NCI-H2227 treated with DMSO at 0.1 percent for 48 hours (cell line): ENCODE measurements around the gene PPIE.

Experiments
- DNase-seq: peaks from one replicate; lab custom pipeline; 2025; lab: John Stamatoyannopoulos, UW

PPIE gene

DNA sequence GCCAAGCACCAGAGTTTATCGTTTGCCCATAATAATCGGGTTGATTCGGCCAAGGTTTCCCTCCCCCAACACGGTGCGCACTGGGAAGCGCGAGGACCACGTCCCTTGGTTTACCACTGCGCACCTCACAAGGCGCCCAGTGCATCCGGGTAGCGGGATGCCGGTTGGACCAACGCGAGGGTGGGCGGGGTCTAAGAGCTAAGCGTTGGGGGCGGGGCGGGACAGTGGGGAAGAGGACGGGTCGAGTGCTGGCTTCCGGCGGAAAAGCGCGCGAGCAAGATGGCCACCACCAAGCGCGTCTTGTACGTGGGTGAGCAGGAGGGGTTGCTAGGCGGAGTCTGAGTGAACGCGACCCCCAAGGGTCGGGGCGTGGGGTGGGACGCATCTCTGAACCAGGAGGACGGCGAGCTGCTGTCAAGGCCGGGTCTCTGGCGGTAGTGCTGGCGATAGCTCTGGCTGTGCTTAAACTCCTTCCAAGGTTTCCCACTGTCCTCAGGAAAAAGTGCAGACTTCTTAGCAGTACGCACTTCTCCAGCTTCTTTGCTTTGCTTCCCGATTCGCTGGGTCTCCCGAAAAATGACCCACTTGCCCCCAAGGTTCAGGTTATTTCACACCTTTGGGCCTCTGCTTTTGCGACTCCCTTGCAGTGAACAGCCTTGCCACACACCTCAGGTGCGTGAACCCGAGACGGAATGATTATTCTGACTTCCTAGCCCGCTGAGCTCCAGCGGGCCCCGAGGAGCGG is at the start of gene PPIE:
PPIE (plus strand) TSS at position 261 of the 745 bp plus-strand sequence; CDS start at position 280, 19 bp downstream.
- DNase-seq = peak; percentile 92

DNA sequence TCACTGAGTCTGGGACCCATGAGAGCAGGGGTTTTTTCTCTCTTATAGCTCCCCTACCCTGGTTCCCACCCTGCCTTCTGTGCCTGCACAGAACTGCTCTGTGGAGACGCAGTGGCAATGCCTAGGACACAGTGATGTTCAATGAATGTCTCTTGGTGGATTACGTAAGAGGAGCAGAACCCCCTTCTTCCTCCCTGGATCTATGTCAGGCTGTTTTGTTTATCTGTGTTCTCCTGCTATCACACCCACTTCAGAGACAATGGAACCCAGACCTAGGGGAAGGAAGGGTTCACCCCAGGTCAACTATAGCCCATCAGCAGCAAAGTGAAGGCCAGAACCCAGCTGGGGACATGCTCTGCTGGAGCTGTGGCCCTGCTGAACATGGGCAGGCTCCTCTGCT is 49.5 kb upstream of the PPIE start:
- no peak for DNase-seq

DNA sequence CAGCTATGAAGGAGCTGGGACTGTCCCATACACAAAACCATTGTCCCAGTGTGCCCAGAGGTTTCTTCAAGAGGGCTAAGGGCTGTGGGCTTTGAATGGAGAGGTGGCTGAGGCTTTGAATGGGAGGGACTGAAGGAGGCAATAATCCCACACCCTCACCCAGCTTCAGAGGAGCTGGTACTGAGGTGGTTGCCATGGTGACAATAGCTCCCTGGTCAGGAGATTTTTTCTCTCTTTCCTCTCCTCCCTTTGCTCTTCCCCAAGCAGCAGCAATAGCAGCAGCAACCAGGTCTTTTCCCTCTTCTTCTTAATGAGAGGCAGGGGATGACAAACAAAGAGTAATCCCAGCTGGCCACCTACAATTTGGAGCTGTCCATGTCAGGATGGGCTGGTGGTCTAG is 49.0 kb upstream of the PPIE start:
- peak; percentile 77 for DNase-seq

- no peak for DNase-seq
These were observed 48.5 kb upstream of the PPIE start for GRCh38 chr1:39690225-39690624.

GRCh38 chr1:39690794-39691382 is 47.8 kb upstream of the PPIE start:
- DNase-seq = no peak

- DNase-seq = peak; percentile 91
These were observed 47.1 kb upstream of the PPIE start, which contains the start of gene HPCAL4 for GRCh38 chr1:39691383-39692151. Gene HPCAL4 (minus strand): TSS chr1:39691433. CDS start chr1:39684603, 6,830 bp downstream.

DNA sequence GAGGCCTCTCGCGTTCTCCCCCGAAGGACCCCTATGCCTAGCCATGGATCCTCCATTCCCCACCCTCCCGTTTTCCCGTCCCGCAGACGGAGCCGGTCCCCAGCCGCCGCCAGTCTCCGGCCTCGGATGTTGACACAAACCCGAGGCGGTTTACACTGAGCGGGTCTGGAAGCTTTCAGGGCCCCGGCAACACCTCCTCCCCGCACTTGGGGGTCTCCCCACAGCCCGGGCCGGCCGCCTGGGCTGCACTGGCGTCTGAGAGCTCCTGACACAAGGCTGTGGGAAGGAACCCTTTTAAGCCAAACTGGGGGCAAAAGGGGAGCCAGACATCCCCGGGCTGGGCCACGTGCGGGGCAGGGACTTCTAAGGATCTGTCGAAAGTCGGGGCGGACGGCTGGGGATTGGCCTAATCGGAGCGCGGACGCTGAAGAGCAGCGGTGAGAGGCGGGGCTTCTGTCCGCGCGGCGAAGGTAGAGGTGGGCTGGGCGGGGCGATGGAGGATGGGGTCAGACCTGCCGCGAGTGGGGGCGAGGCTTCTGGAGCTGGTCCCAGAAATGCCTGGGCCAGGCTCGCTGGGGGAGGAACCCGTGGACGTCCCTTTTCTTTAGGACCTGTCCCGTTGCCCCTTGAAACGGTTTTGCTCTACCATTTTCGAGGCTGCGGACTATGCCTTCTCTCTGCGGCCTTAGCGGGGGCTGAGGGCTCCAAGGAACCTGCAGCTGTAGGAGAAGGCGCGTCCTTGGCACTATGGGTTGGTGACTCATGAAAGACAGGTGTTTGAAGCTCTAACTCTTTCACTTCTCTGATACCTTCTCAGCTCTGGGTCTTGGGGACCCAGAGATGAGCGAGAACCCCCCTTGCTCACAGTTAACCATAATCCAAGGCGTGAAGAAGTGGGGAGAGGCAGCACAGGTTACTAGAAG is 46.3 kb upstream of the PPIE start:
- DNase-seq = peak; percentile 66

DNA sequence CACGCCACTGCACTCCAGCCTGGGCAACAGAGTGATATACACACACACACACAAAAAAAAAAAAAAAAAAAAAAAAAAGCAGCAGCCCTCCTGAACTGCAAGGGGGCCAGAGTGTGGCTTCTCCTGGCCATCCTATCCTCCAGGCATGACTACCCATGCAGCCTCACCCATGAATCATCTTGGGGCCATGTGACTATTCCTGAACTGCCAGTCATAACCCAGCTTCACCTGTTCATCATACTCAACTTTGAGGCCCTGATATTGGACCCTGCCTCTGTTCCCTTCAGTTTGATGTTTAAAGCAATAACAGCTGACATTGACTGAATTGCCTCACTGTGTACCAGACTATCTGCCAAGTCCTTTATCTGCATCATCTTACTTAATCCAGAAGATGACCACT is 44.7 kb upstream of the PPIE start:
- DNase-seq = no peak

GRCh38 chr1:39695016-39695415 is 43.7 kb upstream of the PPIE start:
- DNase-seq = no peak

DNA sequence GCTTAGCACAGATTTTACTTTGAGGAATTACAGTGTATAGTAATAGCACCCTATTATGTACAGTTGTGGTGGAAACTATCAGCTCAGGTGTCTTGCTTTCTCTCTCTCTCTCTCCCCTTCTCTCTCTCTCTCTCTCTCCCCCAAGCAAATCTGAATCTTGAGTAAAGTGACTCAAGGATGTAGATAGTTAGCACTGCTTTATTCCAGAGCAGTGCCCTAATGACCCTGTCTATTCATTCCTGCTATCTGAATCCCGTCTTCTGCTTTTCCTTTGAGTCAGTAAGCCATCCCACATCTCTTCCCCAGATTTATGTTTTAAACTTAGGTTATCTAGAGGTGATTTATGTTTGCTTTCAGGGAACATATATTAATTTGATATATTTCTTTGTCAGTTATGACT is 42.2 kb upstream of the PPIE start:
- DNase-seq = no peak

DNA sequence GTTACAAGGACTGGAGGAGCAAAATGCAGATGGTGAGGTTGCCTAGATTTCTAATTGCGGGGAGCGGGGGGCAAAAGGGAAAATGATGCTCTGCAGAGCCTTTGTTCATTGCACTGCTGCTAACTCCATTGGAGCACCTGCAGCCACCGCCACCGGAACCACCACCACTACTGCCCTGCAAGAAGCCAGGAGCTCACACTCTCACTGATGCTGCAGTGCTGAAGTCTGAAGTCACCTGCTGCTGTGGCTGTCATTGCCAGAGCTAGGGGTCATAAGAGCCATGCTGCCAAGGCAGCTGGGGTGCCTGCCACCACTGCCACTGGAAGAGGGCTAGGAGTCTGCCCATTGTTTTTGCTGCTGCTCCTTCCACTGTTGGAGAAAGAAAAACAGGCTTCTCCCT is 40.1 kb upstream of the PPIE start:
- no peak for DNase-seq

GRCh38 chr1:39699419-39699818 is 39.3 kb upstream of the PPIE start:
- no peak for DNase-seq

DNA sequence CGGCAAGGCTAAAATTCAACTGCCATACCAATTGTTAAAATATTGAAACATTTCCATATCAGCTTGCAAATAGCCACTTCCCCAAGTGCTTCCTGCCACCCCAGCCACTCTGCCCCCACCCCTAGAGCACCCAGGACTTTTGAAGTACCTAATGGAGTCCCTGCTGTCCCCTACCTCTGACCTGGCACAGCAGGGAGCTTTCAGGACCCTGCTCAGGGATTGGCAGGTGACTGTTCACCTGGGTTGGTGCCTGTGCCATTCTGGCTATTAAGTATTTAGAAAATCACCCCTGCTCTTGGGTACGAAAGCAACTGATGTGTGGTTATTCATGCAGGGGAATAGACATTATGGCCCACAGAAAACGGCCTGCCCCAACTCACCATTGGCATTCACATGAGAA is 38.3 kb upstream of the PPIE start:
- no peak for DNase-seq

DNA sequence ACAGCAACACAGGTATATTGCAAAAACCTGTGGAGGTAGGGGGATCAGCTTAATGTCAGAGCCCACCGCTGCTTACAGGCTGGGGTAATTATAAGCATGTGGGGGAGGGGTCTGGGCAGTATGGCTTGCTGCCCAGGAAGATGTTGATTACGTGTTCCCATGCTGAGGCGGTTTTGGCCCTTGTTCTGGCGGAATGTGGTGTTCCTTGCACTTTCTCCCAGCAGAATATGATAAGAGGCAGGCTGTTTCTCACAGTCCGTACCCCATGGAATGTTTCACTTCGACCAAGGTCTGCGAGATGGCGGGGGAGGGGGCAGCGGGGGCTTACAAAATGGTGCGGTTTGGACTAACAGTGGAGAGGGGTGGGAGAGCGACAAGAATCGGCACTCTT is 37.6 kb upstream of the PPIE start:
- DNase-seq = peak; percentile 62

GRCh38 chr1:39704757-39705156 is 33.9 kb upstream of the PPIE start:
- DNase-seq = no peak

DNA sequence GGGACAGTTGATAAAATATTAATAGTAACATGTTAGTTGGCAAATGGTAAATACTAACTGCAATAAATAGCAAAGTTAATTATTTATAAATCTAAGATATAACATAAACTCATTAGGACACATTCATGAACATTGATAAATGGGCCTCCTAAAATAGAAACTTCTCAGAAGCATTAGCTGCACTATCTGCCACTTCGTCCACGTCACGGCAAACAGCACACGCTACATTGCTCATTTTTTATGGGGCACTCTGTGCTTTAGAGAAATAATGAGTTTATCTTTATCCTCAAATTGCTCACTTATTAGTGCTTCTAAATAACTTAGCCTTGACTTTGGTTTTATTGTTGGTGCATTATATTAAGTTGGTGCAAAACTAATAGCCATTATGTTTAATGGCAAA is 31.2 kb upstream of the PPIE start:
- DNase-seq = no peak

GRCh38 chr1:39711104-39711965 is 27.3 kb upstream of the PPIE start:
- no peak for DNase-seq

GRCh38 chr1:39711966-39712340 is 26.7 kb upstream of the PPIE start:
- DNase-seq = no peak

DNA sequence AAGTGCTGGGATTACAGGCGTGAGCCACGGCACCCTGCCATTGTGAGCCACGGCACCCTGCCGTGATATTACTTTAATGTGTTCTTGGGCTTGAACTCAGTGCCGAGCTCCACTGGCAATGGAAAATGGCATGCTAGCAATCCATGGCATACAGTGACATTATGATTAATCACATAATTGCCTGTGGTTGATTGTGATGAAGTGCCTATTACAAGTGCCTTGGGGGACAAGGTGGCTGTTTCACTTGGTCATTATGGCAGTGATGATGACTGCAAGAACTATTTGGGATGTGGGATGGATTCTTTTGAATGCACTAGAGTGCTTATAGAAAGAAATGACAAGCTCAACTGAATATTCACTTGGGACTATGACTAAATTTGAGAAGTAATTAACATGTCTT is 25.1 kb upstream of the PPIE start:
- DNase-seq = no peak

DNA sequence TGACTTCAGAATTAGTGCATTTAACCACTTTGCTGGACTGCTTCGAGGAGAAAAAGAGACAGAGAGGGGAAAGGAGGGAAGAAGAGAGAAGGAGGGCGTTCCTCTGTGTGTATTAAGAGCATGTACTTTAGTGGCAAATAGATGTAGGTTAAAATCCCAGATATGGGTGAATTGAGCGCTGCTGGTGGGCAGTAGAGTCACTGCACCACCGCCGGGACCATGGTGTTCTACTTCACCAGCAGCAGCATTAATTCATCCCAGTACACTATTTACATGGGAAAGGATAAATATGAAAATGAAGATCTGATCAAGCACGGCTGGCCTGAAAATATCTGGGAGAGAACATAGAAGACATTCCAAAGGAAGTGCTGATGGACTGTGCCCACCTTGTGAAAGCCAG is 20.9 kb upstream of the PPIE start:
- DNase-seq = no peak
